Measurements from ENCODE around the gene KRABD2.

Gene KRABD2

DNA sequence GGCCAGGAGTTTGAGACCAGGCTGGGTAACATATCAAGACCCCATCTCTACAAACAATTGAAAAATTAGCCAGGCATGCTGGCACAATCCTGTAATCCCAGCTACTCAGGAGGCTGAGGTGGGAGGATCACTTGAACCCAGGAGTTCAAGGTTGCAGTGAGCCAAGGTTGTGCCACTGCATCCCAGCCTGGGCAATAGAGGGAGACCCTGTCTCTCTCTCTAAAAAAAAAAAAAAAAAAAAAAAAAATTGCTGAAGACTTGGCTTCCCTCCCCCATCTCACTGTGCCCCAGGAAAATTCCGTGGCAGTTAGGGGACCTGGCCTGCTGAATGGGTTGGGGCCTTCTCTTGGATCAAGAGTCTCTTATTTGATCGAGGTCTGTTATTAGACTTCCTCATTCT is 37.0 kb downstream of the KRABD2 start, which contains the start of gene ODF4:
Gene ODF4 (plus strand): TSS at position 301 of the 400 bp plus-strand sequence. CDS start 212 bp downstream, outside the sequence.
- TF ChIP-seq POLR2A (IDR thresholded peaks at IDR 0.05), result no peak
- TF ChIP-seq, protein P1, sequence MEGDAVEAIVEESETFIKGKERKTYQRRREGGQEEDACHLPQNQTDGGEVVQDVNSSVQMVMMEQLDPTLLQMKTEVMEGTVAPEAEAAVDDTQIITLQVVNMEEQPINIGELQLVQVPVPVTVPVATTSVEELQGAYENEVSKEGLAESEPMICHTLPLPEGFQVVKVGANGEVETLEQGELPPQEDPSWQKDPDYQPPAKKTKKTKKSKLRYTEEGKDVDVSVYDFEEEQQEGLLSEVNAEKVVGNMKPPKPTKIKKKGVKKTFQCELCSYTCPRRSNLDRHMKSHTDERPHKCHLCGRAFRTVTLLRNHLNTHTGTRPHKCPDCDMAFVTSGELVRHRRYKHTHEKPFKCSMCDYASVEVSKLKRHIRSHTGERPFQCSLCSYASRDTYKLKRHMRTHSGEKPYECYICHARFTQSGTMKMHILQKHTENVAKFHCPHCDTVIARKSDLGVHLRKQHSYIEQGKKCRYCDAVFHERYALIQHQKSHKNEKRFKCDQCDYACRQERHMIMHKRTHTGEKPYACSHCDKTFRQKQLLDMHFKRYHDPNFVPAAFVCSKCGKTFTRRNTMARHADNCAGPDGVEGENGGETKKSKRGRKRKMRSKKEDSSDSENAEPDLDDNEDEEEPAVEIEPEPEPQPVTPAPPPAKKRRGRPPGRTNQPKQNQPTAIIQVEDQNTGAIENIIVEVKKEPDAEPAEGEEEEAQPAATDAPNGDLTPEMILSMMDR (IDR thresholded peaks at IDR 0.05), result no peak
- no peaks in the 10 kb centered on the region for H3K9me3 ChIP-seq
- DNase-seq, result no peak
- H3K4me1 ChIP-seq, result no peaks in the 10 kb centered on the region
- no peaks in the 10 kb centered on the region for H3K27me3 ChIP-seq
- H3K4me3 ChIP-seq, result no peak within 1 kb of the TSS
- no peaks in the 10 kb centered on the region for H3K36me3 ChIP-seq
- intact Hi-C loops (cut with DNase I; ENCODE audit: low total_unique reads), result no loop called here
- H3K27ac ChIP-seq, result no peak within 1 kb of the TSS

DNA sequence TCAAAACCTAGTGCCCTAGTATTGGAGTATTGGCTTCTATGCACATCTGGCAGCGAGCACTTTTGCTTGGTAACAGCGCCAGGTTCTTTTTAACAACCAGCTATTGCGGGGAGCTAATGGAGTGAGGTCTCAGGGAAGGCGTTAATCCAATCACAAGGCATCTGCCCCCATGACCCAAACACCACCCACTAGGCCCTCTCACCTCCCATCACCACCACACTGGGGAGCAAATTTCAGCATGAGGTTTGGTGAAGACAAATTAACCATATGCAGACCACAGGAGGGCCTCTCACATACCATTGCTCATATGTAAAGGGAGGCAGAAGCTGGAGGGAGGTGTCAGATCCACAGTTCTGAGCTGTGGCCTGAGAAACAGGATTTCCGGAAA is 37.8 kb downstream of the KRABD2 start:
- Histone ChIP-seq H3K4me3 (no peak overlapping the region), H3K27me3 (no peaks in the 10 kb centered on the region), H3K4me1 (no peaks in the 10 kb centered on the region), H3K36me3 (no peaks in the 10 kb centered on the region), H3K27ac (no peak overlapping the region), H3K9me3 (no peaks in the 10 kb centered on the region)
- intact Hi-C loops (cut with DNase I; ENCODE audit: low total_unique reads), result no loop called here
- no peak for DNase-seq
- TF ChIP-seq, protein P1 (IDR thresholded peaks at IDR 0.05), result no peak
- no peak for TF ChIP-seq POLR2A (IDR thresholded peaks at IDR 0.05)

DNA sequence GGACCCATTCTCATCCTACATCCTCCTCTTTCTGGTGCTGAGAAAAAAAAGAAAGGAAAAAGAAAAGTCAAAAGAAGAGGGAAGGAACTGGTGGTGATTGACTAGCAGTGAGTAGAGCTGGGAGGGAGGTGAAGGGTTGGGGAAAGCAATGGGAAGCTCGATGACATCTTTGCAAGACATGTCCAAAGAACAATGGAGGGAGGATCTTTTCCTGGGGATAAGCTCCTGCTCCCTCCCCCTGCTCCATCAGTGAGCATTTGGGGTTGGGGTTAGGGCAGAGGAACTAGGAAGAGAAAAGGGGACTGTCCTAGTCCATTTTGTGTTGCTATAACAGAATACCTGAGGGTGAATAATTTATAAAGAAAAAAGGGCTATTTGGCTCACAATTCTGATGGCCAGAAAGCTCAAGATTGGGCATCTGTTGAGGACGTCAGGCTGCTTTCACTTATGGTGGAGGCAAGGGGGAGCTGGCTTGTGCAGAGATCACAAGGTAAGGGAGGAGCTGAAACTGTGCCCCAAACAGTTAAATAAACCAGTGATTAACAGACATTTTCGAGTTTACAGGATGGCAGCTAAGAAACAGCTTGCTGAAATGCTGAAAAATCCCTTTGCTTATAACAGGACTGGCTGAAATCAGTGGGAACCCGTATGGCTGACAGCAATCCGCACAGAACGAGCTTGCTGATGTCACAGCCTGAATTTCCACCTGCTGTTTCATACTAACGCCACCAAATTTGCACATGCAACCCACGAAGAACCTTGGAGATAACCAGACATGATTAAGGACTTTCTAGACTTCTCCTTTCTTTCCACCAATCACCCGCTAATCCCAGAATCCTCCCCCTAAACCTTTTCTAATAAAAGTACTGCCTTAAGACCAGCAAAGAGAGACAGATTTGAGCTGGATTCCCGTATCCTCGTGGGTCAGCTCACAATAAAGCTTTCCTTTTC is 38.4 kb downstream of the KRABD2 start:
- Histone ChIP-seq H3K27ac (no peak overlapping the region), H3K27me3 (no peaks in the 10 kb centered on the region), H3K4me3 (no peak overlapping the region), H3K36me3 (no peaks in the 10 kb centered on the region), H3K9me3 (no peaks in the 10 kb centered on the region), H3K4me1 (no peaks in the 10 kb centered on the region)
- intact Hi-C loops (cut with DNase I; ENCODE audit: low total_unique reads), result no loop called here
- DNase-seq, result no peak
- TF ChIP-seq, protein P1 (IDR thresholded peaks at IDR 0.05), result no peak
- TF ChIP-seq POLR2A (IDR thresholded peaks at IDR 0.05), result no peak

DNA sequence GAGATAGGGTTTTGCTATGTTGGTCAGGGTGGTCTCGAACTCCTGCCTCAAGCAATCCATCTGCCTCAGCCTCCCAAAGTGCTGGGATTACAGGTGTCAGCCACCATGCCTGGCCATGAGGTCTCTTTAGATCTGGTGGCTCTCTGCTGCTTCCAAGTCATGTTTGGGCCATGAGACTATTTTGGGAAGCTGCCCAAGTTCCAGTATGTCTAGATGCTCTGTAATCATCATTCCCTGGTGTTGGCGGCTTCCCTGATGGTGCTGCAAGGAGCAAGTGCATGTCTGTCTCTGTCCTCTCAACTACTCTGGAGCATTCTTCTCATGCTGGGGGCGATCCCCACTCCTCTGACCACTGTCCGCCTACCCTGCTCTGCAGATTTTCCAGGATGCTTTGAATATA is 43.2 kb downstream of the KRABD2 start:
- no peak overlapping the region for H3K4me3 ChIP-seq
- H3K27ac ChIP-seq, result no peak overlapping the region
- H3K27me3 ChIP-seq, result no peaks in the 10 kb centered on the region
- H3K36me3 ChIP-seq, result no peaks in the 10 kb centered on the region
- H3K9me3 ChIP-seq, result no peaks in the 10 kb centered on the region
- no peaks in the 10 kb centered on the region for H3K4me1 ChIP-seq
- TF ChIP-seq POLR2A (IDR thresholded peaks at IDR 0.05), result no peak
- TF ChIP-seq, protein P1 (IDR thresholded peaks at IDR 0.05), result no peak
- no peak for DNase-seq
- intact Hi-C loops (cut with DNase I; ENCODE audit: low total_unique reads), result no loop called here

DNA sequence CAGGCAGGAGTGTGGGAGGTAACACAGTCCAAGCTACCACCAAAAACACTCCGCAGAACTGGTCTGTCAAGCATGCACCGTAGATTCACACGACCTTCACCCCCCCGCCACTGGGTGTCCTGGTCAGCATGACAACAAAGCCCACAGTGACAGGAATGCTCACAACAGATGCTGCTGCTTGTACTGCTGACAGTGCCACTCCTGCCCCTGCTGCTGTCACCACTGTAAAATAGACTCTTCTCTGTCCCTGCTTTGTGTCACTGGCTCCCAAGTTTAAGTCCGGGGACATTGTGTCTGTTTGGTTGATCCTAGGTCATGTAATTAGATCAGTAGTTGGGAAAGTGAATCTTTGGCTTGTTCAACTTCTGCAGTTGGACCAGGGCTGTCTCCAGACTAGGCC is 43.8 kb downstream of the KRABD2 start:
- Histone ChIP-seq H3K4me3 (no peak overlapping the region), H3K27ac (no peak overlapping the region), H3K9me3 (no peaks in the 10 kb centered on the region), H3K27me3 (no peaks in the 10 kb centered on the region), H3K4me1 (no peaks in the 10 kb centered on the region), H3K36me3 (no peaks in the 10 kb centered on the region)
- no peak for DNase-seq
- TF ChIP-seq, protein P1 (IDR thresholded peaks at IDR 0.05), result no peak
- no peak for TF ChIP-seq POLR2A (IDR thresholded peaks at IDR 0.05)
- intact Hi-C loops (cut with DNase I; ENCODE audit: low total_unique reads), result no loop called here

All from uterus (tissue), 3 donors.